HL-60 (cell line): Measurements from ENCODE around the gene SOX21.

ENCODE experiments used
- DNase-seq, 2 experiments: peaks; one replicate each; pipeline ENCODE4 v3.0.0-alpha.2; 2010 to 2020; ENCODE audit warnings: low read depth in 1 of 2, low spot score in 1 of 2
- H3K27ac ChIP-seq: fragments of 250-450 bp; sonication (Bioruptor Pico); replicated peaks from 2 replicates; pipeline ENCODE4 v1.5.1; 2020; ENCODE audit warnings: mild to moderate bottlenecking, moderate library complexity
- H3K27me3 ChIP-seq: fragments of 250-450 bp; sonication (Bioruptor Pico); 2 replicates; pipeline ENCODE4 v1.5.1; 2021; ENCODE audit warnings: mild to moderate bottlenecking, moderate library complexity; ENCODE audit not compliant: insufficient read depth, poor library complexity, severe bottlenecking
- H3K4me3 ChIP-seq: replicated peaks from 2 replicates; pipeline ENCODE4 v1.5.1; 2011; ENCODE audit warnings: mild to moderate bottlenecking, control low read depth, low read length; ENCODE audit not compliant: insufficient read depth
- GABPA ChIP-seq: IDR thresholded peaks from 2 replicates; pipeline ENCODE4 v1.6.1; 2012; ENCODE audit warnings: low read depth
- POLR2AphosphoS5 ChIP-seq: IDR thresholded peaks from 2 replicates; pipeline ENCODE4 v1.6.1; 2012; ENCODE audit warnings: low read depth
- SPI1 ChIP-seq: IDR thresholded peaks from 2 replicates; pipeline ENCODE4 v1.6.1; 2012; ENCODE audit warnings: low read depth, mild to moderate bottlenecking, borderline replicate concordance
- long read RNA-seq: library from polyadenylated mRNA; unstranded; transcript quantifications from one replicate; pipeline ENCODE4 v2.0.0, GENCODE V29; 2020
- TF ChIP-seq, protein P1 (sequence below): IDR thresholded peaks from one replicate; pipeline ENCODE4 v1.5.1; 2011; ENCODE audit warnings: low read length, control low read depth, inconsistent platforms; ENCODE audit not compliant: insufficient read depth
- TF ChIP-seq, protein P2 (sequence below): IDR thresholded peaks from 2 replicates; pipeline ENCODE4 v1.6.1; 2012; ENCODE audit warnings: low read depth; ENCODE audit not compliant: insufficient replicate concordance

Gene SOX21
- long read RNA-seq = 0 reads

DNA sequence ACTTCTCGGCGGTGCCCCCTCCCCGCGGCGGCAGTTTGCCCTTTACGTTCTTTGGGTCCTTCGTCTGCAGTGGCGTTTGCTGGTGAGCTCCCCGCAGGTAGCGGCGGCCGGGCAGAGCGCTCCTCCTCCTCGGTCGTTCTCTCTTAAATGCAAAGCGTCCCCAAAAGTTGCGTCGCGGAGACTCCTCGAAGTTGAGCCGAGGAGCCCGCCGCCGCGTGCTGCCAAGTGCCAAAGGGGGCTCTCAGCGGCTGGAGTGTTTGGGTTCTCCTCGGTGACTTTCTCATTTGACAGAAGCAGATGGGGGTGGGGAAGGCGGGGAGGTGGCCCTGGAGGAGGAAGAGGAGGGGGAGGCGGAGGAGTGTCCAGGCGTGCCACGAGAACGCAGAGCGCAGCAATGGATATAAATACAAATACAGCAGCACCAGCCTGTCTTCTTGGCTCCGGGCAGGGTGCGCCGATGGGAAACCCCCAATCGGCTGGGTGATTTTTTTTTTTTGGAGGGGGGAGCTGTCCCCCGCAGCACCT lies at the start of gene SOX21:
Gene SOX21, minus strand, starts transcription at position 259 of the 525 bp plus-strand sequence. CDS start 496 bp downstream, outside the sequence.
- DNase-seq = no peak
- Histone ChIP-seq H3K27me3 (peaks cover 84% of the 10 kb centered on the region), H3K27ac (no peak within 1 kb of the TSS), H3K4me3 (peak within 1 kb of the TSS; percentile 2)
- TF ChIP-seq GABPA (no peak), SPI1 (no peak), POLR2AphosphoS5 (no peak)
- TF ChIP-seq, protein P1, sequence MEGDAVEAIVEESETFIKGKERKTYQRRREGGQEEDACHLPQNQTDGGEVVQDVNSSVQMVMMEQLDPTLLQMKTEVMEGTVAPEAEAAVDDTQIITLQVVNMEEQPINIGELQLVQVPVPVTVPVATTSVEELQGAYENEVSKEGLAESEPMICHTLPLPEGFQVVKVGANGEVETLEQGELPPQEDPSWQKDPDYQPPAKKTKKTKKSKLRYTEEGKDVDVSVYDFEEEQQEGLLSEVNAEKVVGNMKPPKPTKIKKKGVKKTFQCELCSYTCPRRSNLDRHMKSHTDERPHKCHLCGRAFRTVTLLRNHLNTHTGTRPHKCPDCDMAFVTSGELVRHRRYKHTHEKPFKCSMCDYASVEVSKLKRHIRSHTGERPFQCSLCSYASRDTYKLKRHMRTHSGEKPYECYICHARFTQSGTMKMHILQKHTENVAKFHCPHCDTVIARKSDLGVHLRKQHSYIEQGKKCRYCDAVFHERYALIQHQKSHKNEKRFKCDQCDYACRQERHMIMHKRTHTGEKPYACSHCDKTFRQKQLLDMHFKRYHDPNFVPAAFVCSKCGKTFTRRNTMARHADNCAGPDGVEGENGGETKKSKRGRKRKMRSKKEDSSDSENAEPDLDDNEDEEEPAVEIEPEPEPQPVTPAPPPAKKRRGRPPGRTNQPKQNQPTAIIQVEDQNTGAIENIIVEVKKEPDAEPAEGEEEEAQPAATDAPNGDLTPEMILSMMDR = no peak
- TF ChIP-seq, protein P2, sequence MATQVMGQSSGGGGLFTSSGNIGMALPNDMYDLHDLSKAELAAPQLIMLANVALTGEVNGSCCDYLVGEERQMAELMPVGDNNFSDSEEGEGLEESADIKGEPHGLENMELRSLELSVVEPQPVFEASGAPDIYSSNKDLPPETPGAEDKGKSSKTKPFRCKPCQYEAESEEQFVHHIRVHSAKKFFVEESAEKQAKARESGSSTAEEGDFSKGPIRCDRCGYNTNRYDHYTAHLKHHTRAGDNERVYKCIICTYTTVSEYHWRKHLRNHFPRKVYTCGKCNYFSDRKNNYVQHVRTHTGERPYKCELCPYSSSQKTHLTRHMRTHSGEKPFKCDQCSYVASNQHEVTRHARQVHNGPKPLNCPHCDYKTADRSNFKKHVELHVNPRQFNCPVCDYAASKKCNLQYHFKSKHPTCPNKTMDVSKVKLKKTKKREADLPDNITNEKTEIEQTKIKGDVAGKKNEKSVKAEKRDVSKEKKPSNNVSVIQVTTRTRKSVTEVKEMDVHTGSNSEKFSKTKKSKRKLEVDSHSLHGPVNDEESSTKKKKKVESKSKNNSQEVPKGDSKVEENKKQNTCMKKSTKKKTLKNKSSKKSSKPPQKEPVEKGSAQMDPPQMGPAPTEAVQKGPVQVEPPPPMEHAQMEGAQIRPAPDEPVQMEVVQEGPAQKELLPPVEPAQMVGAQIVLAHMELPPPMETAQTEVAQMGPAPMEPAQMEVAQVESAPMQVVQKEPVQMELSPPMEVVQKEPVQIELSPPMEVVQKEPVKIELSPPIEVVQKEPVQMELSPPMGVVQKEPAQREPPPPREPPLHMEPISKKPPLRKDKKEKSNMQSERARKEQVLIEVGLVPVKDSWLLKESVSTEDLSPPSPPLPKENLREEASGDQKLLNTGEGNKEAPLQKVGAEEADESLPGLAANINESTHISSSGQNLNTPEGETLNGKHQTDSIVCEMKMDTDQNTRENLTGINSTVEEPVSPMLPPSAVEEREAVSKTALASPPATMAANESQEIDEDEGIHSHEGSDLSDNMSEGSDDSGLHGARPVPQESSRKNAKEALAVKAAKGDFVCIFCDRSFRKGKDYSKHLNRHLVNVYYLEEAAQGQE = no peak

DNA sequence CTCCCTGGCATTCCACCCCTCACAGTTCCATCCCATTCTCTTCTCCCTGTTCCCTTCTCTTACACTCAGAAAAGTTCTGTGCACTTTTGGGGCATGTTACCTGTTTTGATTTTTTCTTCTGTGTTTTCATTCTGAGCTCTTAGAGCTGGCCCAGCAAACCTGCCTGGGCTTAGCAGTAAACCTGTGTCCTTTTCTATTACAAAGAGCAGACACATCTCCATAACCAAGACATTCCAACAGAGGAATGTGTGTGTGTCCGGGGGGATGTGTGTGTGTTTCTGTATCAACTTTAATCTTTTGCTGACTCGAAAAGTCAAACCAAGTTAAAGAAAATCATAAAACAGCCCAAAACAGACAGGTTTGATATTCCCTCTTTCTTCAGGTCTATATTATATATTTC lies 49.1 kb upstream of the SOX21 start:
- TF ChIP-seq GABPA = no peak
- TF ChIP-seq, protein P1 = no peak
- no peak for TF ChIP-seq POLR2AphosphoS5
- TF ChIP-seq, protein P2 = no peak
- no peak for TF ChIP-seq SPI1
- no peak for DNase-seq
- Histone ChIP-seq H3K4me3 (no peak overlapping the region), H3K27me3 (peaks cover 10% of the 10 kb centered on the region), H3K27ac (no peak overlapping the region)

DNA sequence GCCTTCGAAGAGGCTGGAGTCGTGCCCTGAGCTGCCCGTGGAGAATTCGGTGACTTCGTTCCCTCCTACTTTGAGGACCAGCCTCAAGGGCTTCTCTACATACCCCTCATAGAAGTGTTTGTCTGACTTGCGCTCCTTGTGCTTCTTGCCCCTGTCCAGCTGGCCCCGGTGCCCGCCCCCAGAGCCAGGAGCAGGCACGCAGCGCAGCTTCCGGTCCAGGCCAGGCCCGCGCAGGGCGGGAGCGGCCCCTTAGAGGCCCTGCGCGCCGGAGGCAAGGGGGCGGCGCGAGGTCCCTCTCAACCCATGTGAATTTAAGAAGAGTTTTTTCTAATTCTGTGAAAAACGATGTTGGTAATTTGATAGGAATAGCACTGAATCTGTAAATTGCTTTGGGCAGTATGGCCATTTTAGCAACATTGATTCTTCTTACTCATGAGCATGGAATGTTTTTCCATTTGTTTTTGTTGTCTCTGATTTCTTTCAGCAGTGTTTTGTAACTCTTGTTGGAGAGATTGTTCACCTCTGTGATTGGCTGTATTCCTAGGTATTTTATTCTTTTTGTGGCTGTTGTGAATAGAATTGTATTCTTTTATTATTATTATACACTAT lies 46.9 kb upstream of the SOX21 start:
- no peak overlapping the region for H3K27ac ChIP-seq
- TF ChIP-seq, protein P1 = no peak
- no peak for TF ChIP-seq GABPA
- TF ChIP-seq, protein P2 = no peak
- no peak for TF ChIP-seq POLR2AphosphoS5
- TF ChIP-seq SPI1 = no peak
- peaks cover 13% of the 10 kb centered on the region for H3K27me3 ChIP-seq
- H3K4me3 ChIP-seq = no peak overlapping the region
- DNase-seq = no peak
